ENCODE data around the gene IL22RA2.

IL22RA2 gene

DNA sequence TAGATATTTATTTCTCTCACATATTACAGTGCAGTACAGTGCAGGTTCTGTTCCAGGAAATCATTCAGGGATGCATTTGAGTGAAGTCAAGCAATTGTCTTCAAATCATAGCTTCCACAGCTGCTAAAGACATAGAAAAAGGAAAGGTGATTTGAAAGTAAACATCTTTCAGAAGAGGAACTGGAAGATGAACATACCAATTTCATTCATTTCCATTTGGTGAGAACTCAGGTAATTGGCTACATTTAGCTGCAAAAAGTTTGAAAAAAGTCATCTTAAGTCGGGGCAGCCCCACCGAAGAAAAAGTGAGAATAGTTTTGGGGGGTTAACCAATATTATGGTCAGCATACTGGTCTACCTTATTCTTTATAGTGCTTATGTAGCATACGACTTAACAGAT, 67.3 kb downstream of the IL22RA2 start:
- TF ChIP-seq, protein P1, sequence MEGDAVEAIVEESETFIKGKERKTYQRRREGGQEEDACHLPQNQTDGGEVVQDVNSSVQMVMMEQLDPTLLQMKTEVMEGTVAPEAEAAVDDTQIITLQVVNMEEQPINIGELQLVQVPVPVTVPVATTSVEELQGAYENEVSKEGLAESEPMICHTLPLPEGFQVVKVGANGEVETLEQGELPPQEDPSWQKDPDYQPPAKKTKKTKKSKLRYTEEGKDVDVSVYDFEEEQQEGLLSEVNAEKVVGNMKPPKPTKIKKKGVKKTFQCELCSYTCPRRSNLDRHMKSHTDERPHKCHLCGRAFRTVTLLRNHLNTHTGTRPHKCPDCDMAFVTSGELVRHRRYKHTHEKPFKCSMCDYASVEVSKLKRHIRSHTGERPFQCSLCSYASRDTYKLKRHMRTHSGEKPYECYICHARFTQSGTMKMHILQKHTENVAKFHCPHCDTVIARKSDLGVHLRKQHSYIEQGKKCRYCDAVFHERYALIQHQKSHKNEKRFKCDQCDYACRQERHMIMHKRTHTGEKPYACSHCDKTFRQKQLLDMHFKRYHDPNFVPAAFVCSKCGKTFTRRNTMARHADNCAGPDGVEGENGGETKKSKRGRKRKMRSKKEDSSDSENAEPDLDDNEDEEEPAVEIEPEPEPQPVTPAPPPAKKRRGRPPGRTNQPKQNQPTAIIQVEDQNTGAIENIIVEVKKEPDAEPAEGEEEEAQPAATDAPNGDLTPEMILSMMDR (IDR thresholded peaks at IDR 0.05; ENCODE audit: insufficient read depth, low read depth, low read length, missing control alignments), result no peak
- no peak overlapping the region for H3K4me3 ChIP-seq (ENCODE audit: low read length)
- no peak for DNase-seq (ENCODE audit: low read depth)

DNA sequence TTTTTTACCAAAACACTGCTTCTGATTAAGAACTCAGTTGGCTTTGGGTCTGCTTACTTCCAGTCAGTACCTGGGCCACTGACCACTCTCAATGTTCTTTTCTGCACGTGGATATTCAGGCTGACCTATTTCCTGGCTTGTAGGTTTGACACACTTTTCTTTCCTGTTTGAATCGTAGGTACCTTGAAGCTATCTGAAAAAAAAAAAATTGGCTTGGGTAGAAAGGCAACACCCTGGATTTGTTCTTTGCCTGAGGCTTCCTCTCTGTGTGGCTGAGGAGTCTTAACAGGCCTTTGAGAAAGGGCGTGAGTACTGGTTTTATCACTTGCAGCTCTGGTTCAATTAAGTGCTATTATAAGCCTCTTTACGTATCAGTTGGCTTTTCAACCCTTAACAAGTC, 68.1 kb downstream of the IL22RA2 start:
- DNase-seq (ENCODE audit: low read depth), result peak; percentile 92
- no peak overlapping the region for H3K4me3 ChIP-seq (ENCODE audit: low read length)
- TF ChIP-seq, protein P1 (IDR thresholded peaks at IDR 0.05; ENCODE audit: insufficient read depth, low read depth, low read length, missing control alignments), result no peak

DNA sequence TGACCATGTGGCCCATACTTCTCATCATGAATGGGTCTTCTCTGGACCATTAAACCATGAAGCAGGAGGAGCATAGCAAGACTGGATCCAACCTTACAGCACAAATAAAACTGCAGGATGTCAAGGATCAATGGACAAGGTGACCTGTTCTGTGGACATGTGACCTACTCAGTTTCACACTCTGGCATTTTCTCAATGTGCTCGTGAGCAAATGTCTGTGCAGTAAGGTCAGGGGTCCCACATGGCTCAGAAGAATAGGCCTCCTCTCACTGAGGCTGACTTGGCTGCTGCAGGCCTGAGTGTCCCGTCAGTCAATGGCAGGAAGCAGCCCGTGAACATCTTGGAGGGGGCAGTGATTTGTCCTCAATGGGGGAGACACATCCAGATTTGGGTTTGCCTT, 68.5 kb downstream of the IL22RA2 start:
- TF ChIP-seq, protein P1 (IDR thresholded peaks at IDR 0.05; ENCODE audit: insufficient read depth, low read depth, low read length, missing control alignments), result no peak

DNA sequence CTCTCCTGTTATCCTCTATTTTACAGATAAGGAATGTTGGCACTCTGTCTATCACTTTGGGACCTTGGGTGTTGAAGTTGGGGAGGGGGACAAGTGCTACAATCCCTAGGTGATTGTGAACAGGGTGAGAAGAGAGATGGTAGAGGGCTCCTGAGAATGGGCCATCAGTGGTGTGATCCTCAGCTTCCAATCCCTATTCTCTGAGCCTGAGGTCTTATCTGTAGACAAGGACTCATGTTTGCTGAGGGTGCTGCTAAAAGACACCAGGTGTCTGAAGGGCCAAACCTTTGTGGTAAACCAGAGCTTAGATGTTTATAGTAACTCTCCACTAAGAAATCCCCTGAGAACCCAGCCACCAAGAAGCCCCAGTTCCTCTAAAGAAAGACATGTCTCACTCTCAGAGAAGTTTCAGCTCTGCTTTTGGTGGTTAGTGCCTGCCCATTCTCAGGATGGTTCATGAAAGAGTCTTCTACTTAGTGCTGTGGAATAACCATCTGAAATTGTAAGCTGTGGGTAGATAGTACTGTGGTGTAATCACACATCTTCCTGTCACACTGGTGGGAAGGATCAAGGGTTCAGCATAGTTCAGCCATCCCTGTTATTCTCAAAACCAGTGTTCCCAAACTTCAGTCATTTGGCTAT, 70.5 kb downstream of the IL22RA2 start:
- DNase-seq (ENCODE audit: low read depth), result no peak
- TF ChIP-seq, protein P1 (IDR thresholded peaks at IDR 0.05; ENCODE audit: insufficient read depth, low read depth, low read length, missing control alignments), result no peak
- no peak overlapping the region for H3K4me3 ChIP-seq (ENCODE audit: low read length)

More for the DNA sequence above, 68.5 kb downstream of the IL22RA2 start:
- H3K4me3 ChIP-seq (ENCODE audit: low read length), result no peak overlapping the region
- DNase-seq (ENCODE audit: low read depth), result no peak

DNA sequence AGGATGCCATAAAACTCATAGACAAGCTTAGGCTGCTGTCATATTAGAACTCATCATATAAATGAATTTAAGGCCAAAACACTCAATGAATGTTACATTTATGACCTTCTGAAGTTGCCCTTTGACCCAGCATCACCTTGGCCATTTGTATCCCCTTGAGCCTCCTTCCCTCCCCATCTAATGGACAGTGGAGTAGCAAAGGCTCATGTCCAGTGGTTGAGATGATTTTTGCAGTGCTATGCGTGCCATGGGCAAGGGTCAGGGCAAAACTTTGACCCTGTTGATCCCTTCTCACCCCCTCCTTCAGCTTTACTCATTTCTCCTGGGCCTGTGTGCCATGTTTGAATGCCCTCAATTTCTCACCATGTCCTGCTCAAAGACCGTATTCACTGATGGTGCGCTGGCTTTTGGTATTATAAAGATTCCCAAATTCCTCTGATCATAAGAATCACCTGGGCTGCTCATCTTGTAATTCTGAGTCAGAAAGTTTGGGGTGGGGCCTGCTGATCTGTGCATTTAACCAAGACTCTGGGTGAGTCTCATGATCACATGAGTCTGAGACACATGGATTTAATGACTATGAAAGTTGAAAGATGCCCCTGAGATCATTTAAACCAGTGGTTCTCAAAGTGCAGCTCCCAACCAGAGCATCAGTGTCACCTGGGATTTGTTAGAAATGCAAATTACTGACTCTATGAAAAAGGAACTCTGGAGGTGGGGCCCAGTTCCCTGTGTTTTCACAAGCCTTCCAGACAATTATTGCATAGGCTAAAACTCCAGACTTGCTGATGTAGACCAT, 71.2 kb downstream of the IL22RA2 start:
- peak; percentile 78 for DNase-seq (ENCODE audit: low read depth)
- no peak overlapping the region for H3K4me3 ChIP-seq (ENCODE audit: low read length)
- TF ChIP-seq, protein P1 (IDR thresholded peaks at IDR 0.05; ENCODE audit: insufficient read depth, low read depth, low read length, missing control alignments), result no peak

DNA sequence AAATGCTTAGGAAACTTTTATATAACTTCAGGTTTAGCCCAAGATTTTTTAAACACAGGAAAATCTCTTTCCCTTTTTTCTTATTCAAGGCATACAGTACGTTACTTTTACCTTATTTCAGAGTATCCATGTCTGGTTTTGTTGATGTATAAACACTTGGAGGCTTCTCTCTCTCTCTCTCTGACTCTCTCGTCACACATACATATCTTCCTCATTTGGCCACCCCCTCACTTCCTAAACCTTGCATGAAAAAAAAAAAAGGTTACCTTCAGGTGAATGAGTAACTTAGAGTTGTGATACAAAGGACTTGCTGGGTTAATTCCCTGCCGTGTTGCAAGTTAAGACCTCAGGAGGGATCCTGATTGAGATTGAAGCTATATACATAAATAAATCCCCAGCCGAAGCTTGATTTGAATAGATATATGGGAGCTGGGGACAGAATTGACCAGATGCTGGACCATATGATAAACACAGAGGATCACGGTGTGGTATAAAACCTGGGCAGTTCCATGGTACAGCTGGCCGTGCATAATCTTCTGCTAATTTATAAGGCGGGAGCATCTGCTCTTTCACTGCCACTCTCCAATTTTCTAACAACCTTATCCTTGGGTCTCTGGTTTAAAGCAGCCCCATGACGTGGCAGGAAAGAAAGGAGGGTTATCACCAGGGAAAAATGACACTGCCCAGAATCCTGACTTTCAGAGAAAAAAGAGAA, 73.6 kb downstream of the IL22RA2 start:
- TF ChIP-seq, protein P1 (IDR thresholded peaks at IDR 0.05; ENCODE audit: insufficient read depth, low read depth, low read length, missing control alignments), result no peak
- no peak overlapping the region for H3K4me3 ChIP-seq (ENCODE audit: low read length)
- DNase-seq (ENCODE audit: low read depth), result peak; percentile 33

Data from epithelial cell of esophagus (primary cell).